ENCODE data around the gene KITLG. TPM values are rescaled to one million over a fixed set of nuclear protein-coding genes. Genes with fewer than 3 reads are reported as not detected.

The KITLG gene
- polyA plus RNA-seq, 3 donors = 27.5 to 30.2 (median 29.2) TPM

GRCh38 chr12:88585077-88585476, 4.8 kb upstream of the KITLG start:
- no peak for DNase-seq (ENCODE audit: extremely low read depth in 1 of 11, low read depth in 9 of 11, low spot score in 4 of 11)

- peak in 2 of 11 donors; percentile 17 to 44 for DNase-seq (ENCODE audit: extremely low read depth in 1 of 11, low read depth in 9 of 11, low spot score in 4 of 11)
These were observed 645 bp downstream of the KITLG start for GRCh38 chr12:88579601-88580050.

GRCh38 chr12:88579161-88579517, 1.1 kb downstream of the KITLG start:
- DNase-seq (ENCODE audit: extremely low read depth in 1 of 11, low read depth in 9 of 11, low spot score in 4 of 11) = no peak

- no peak for DNase-seq (ENCODE audit: extremely low read depth in 1 of 11, low read depth in 9 of 11, low spot score in 4 of 11)
These were observed 1.8 kb downstream of the KITLG start for GRCh38 chr12:88578276-88579160.

GRCh38 chr12:88577537-88577936, 2.7 kb downstream of the KITLG start:
- DNase-seq (ENCODE audit: extremely low read depth in 1 of 11, low read depth in 9 of 11, low spot score in 4 of 11) = no peak

GRCh38 chr12:88576866-88577265, 3.4 kb downstream of the KITLG start:
- DNase-seq (ENCODE audit: extremely low read depth in 1 of 11, low read depth in 9 of 11, low spot score in 4 of 11) = no peak

- DNase-seq (ENCODE audit: extremely low read depth in 1 of 11, low read depth in 9 of 11, low spot score in 4 of 11) = no peak
These were observed 4.8 kb downstream of the KITLG start for GRCh38 chr12:88575361-88575970.

- no peak for DNase-seq (ENCODE audit: extremely low read depth in 1 of 11, low read depth in 9 of 11, low spot score in 4 of 11)
These were observed 6.0 kb downstream of the KITLG start for GRCh38 chr12:88574278-88574677.

GRCh38 chr12:88573583-88573982, 6.7 kb downstream of the KITLG start:
- DNase-seq (ENCODE audit: extremely low read depth in 1 of 11, low read depth in 9 of 11, low spot score in 4 of 11) = no peak

- no peak for DNase-seq (ENCODE audit: extremely low read depth in 1 of 11, low read depth in 9 of 11, low spot score in 4 of 11)
These were observed 7.3 kb downstream of the KITLG start for GRCh38 chr12:88572781-88573549.

- DNase-seq (ENCODE audit: extremely low read depth in 1 of 11, low read depth in 9 of 11, low spot score in 4 of 11) = no peak
These were observed 8.7 kb downstream of the KITLG start for GRCh38 chr12:88571543-88571942.

GRCh38 chr12:88570103-88570502, 10.2 kb downstream of the KITLG start:
- no peak for DNase-seq (ENCODE audit: extremely low read depth in 1 of 11, low read depth in 9 of 11, low spot score in 4 of 11)

- DNase-seq (ENCODE audit: extremely low read depth in 1 of 11, low read depth in 9 of 11, low spot score in 4 of 11) = no peak
These were observed 13.8 kb downstream of the KITLG start for GRCh38 chr12:88566430-88566829.

- DNase-seq (ENCODE audit: extremely low read depth in 1 of 11, low read depth in 9 of 11, low spot score in 4 of 11) = no peak
These were observed 17.3 kb downstream of the KITLG start for GRCh38 chr12:88562846-88563582.

GRCh38 chr12:88562151-88562550, 18.1 kb downstream of the KITLG start:
- no peak for DNase-seq (ENCODE audit: extremely low read depth in 1 of 11, low read depth in 9 of 11, low spot score in 4 of 11)

- DNase-seq (ENCODE audit: extremely low read depth in 1 of 11, low read depth in 9 of 11, low spot score in 4 of 11) = no peak
These were observed 20.5 kb downstream of the KITLG start for GRCh38 chr12:88559772-88560171.

GRCh38 chr12:88559199-88559598, 21.1 kb downstream of the KITLG start:
- no peak for DNase-seq (ENCODE audit: extremely low read depth in 1 of 11, low read depth in 9 of 11, low spot score in 4 of 11)

- DNase-seq (ENCODE audit: extremely low read depth in 1 of 11, low read depth in 9 of 11, low spot score in 4 of 11) = no peak
These were observed 21.9 kb downstream of the KITLG start for GRCh38 chr12:88558340-88558867.

- DNase-seq (ENCODE audit: extremely low read depth in 1 of 11, low read depth in 9 of 11, low spot score in 4 of 11) = no peak
These were observed 24.0 kb downstream of the KITLG start for GRCh38 chr12:88556213-88556774.
